ENCODE data around the gene BCAS3.
"Not testable (repeated sequence)": the region's sequence is repeated elsewhere in the genome, so short reads cannot be mapped to it uniquely, and the experiment has no call there.

The BCAS3 gene

GRCh38 chr17:61359513-61359912, 681.9 kb downstream of the BCAS3 start:
- not testable (repeated sequence) for DNase-seq

GRCh38 chr17:61360318-61360943, 682.8 kb downstream of the BCAS3 start:
- no peak for DNase-seq

GRCh38 chr17:61361084-61361483, 683.4 kb downstream of the BCAS3 start:
- DNase-seq = no peak

- DNase-seq = no peak
These were observed 684.7 kb downstream of the BCAS3 start for GRCh38 chr17:61362396-61362795.

GRCh38 chr17:61362852-61363600, 685.4 kb downstream of the BCAS3 start:
- no peak for DNase-seq

- no peak for DNase-seq
These were observed 686.2 kb downstream of the BCAS3 start for GRCh38 chr17:61363601-61364462.

- no peak for DNase-seq
These were observed 686.8 kb downstream of the BCAS3 start for GRCh38 chr17:61364463-61364846.

- DNase-seq = no peak
These were observed 688.5 kb downstream of the BCAS3 start for GRCh38 chr17:61366076-61366714.

GRCh38 chr17:61366715-61367413, 689.2 kb downstream of the BCAS3 start:
- DNase-seq = no peak

- no peak for DNase-seq
These were observed 690.6 kb downstream of the BCAS3 start for GRCh38 chr17:61368049-61368831.

- DNase-seq = no peak
These were observed 691.3 kb downstream of the BCAS3 start for GRCh38 chr17:61368832-61369450.

GRCh38 chr17:61369751-61370150, 692.1 kb downstream of the BCAS3 start:
- DNase-seq = no peak

- DNase-seq = no peak
These were observed 693.5 kb downstream of the BCAS3 start for GRCh38 chr17:61371179-61371578.

- DNase-seq = no peak
These were observed 694.0 kb downstream of the BCAS3 start for GRCh38 chr17:61371606-61372005.

GRCh38 chr17:61372436-61372835, 694.8 kb downstream of the BCAS3 start:
- DNase-seq = no peak

- no peak for DNase-seq
These were observed 699.5 kb downstream of the BCAS3 start for GRCh38 chr17:61376931-61377838.

- no peak for DNase-seq
These were observed 701.2 kb downstream of the BCAS3 start for GRCh38 chr17:61378658-61379456.

GRCh38 chr17:61379457-61380216, 702.0 kb downstream of the BCAS3 start:
- DNase-seq = no peak

All from 8988T (cell line).